Thyroid gland (tissue), 4 donors: Measurements from ENCODE around the gene FHIT.

Experiments
- POLR2A ChIP-seq, 2 donors: fragments of 450-650 bp; IDR thresholded peaks; one replicate each; pipeline ENCODE4 v1.6.1; 2017; ENCODE audit warnings: antibody characterized with exemption in 2 of 2, mild to moderate bottlenecking in 2 of 2, moderate library complexity in 1 of 2
- TF ChIP-seq, protein P1 (sequence below), 6 experiments: fragments of 200-600 bp in 3 of 6; fragments of 450-650 bp in 3 of 6; sonication (generic) in 3 of 6; IDR thresholded peaks; one replicate each; pipeline ENCODE4 v1.5.1; 2016 to 2019; ENCODE audit warnings: antibody characterized with exemption in 6 of 6, mild to moderate bottlenecking in 2 of 6, inconsistent platforms in 1 of 6, moderate library complexity in 1 of 6

DNA sequence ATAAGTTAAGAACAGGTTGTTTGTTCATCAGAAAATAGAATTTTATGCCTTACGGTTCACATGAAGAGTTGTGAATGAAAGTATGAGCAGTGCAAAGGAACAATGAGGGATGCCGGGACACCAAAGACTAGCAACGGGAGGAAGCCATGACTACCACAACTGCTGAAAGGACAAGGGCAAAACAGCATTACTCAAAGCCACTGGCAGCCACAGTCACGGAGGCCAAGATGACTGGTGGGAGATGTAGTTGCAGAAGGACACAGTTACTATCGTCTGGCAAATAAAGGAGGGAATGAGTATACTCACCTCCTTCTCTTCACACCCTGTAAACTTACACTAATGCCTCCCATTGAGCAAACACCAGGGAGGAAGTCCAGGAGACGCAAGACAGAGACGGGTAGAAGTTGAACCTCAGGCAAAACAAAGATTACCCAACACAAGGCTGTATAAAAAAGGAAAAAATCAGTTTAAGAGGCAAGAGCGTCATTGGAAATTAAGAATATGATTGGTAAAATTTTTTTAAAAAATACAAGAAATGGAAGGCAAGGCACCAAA is 675.5 kb downstream of the FHIT start:
- TF ChIP-seq POLR2A (IDR thresholded peaks at IDR 0.05): no peak
- TF ChIP-seq, protein P1, sequence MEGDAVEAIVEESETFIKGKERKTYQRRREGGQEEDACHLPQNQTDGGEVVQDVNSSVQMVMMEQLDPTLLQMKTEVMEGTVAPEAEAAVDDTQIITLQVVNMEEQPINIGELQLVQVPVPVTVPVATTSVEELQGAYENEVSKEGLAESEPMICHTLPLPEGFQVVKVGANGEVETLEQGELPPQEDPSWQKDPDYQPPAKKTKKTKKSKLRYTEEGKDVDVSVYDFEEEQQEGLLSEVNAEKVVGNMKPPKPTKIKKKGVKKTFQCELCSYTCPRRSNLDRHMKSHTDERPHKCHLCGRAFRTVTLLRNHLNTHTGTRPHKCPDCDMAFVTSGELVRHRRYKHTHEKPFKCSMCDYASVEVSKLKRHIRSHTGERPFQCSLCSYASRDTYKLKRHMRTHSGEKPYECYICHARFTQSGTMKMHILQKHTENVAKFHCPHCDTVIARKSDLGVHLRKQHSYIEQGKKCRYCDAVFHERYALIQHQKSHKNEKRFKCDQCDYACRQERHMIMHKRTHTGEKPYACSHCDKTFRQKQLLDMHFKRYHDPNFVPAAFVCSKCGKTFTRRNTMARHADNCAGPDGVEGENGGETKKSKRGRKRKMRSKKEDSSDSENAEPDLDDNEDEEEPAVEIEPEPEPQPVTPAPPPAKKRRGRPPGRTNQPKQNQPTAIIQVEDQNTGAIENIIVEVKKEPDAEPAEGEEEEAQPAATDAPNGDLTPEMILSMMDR (IDR thresholded peaks at IDR 0.05): no peak
